Thoracic aorta (tissue), 2 donors: ENCODE data around the gene PEAK1. TPM values are rescaled to one million over a fixed set of nuclear protein-coding genes. Genes with fewer than 3 reads are reported as not detected.

Experiments used
- ATAC-seq: fragments of 150-250 bp; one replicate; pipeline ENCODE4 v1.8.0; 2017; ENCODE audit warnings: low read depth; ENCODE audit not compliant: insufficient number of reproducible peaks, low FRiP score
- DNase-seq: peaks from one replicate; pipeline ENCODE4 v3.0.0-alpha.2; 2020; ENCODE audit warnings: low spot score
- H3K27ac ChIP-seq, 2 donors: fragments of 200-600 bp; sonication (generic); 1 replicate in 1 of 2; 2 replicates in 1 of 2; pipeline ENCODE4 v1.5.1; 2016; ENCODE audit warnings: mild to moderate bottlenecking in 2 of 2, moderate library complexity in 2 of 2
- H3K27me3 ChIP-seq: fragments of 200-600 bp; sonication (generic); replicated peaks from 2 replicates; pipeline ENCODE4 v1.6.0; 2016; ENCODE audit warnings: mild to moderate bottlenecking; ENCODE audit not compliant: insufficient read depth
- H3K36me3 ChIP-seq: fragments of 200-600 bp; sonication (generic); one replicate; pipeline ENCODE4 v1.5.1; 2016
- H3K4me1 ChIP-seq, 2 donors: fragments of 200-600 bp; sonication (generic); 1 replicate in 1 of 2; 2 replicates in 1 of 2; pipeline versions ENCODE4 v1.5.1 to v1.6.0; 2016; ENCODE audit warnings: low read depth in 2 of 2, mild to moderate bottlenecking in 1 of 2; ENCODE audit not compliant: control insufficient read depth in 1 of 2
- H3K4me3 ChIP-seq: fragments of 200-600 bp; sonication (generic); 2 replicates; pipeline ENCODE4 v1.5.1; 2016; ENCODE audit warnings: mild to moderate bottlenecking
- H3K9me3 ChIP-seq: fragments of 200-600 bp; sonication (generic); 2 replicates; pipeline ENCODE4 v1.5.1; 2016
- total RNA-seq, 2 donors: library from RNA; depleted of rRNA; stranded (reverse); fragments of >200 nt; gene quantifications; one replicate each; pipeline versions ENCODE4 v1.1.0 to v1.2.3, GENCODE V29; 2016
- TF ChIP-seq, protein P1 (sequence below): fragments of 200-600 bp; sonication (generic); IDR thresholded peaks from one replicate; pipeline ENCODE4 v1.5.1; 2019; ENCODE audit warnings: antibody characterized with exemption

The PEAK1 gene
- total RNA-seq, 2 donors from 2014 or later = 94.2 to 95.9 TPM

DNA sequence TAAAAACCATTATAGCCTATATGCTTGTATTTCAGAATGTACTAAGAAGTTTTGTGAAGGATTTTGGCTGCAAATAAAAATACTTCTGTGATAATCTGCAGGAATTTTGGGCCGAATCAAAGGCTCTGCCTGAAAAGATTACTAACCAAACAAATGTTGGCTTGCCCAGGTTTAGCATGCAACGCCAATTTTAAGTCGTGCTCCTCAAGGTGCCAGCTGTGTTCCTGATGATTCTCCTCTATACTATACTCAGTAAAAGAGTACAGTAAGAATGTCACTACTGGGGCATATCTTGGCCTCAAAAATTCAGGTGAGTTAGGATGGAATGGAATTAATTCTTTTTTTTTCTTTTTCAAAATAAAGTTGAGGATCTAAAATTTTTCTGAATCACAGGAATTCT, 198.2 kb downstream of the PEAK1 start:
- H3K27ac ChIP-seq = no peak overlapping the region
- no peak overlapping the region for H3K4me3 ChIP-seq
- H3K9me3 ChIP-seq = no peaks in the 10 kb centered on the region
- no peaks in the 10 kb centered on the region for H3K36me3 ChIP-seq
- ATAC-seq (no peak), DNase-seq (no peak)
- TF ChIP-seq, protein P1, sequence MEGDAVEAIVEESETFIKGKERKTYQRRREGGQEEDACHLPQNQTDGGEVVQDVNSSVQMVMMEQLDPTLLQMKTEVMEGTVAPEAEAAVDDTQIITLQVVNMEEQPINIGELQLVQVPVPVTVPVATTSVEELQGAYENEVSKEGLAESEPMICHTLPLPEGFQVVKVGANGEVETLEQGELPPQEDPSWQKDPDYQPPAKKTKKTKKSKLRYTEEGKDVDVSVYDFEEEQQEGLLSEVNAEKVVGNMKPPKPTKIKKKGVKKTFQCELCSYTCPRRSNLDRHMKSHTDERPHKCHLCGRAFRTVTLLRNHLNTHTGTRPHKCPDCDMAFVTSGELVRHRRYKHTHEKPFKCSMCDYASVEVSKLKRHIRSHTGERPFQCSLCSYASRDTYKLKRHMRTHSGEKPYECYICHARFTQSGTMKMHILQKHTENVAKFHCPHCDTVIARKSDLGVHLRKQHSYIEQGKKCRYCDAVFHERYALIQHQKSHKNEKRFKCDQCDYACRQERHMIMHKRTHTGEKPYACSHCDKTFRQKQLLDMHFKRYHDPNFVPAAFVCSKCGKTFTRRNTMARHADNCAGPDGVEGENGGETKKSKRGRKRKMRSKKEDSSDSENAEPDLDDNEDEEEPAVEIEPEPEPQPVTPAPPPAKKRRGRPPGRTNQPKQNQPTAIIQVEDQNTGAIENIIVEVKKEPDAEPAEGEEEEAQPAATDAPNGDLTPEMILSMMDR = no peak
- no peaks in the 10 kb centered on the region for H3K27me3 ChIP-seq
- H3K4me1 ChIP-seq = peaks cover 4% of the 10 kb centered on the region in 2 donors

DNA sequence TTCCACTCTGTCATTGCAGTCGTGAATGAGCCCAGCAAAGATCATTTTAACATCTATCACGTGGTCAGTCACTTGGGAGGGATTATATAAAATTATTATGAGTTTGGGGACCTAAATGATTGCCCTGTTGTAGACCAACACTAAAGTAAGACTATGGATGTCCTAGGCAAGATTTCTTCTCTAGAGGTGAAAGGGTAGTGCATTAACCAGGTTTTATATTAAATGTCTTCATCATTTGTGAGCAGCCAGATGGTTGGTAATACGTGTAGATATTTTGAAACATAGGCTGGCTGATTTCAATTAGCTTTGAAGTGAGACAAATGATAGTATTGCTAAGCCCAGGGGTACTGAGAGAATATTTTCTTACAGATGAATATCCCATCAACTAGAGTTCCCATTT, 198.7 kb downstream of the PEAK1 start:
- TF ChIP-seq, protein P1 = no peak

DNA sequence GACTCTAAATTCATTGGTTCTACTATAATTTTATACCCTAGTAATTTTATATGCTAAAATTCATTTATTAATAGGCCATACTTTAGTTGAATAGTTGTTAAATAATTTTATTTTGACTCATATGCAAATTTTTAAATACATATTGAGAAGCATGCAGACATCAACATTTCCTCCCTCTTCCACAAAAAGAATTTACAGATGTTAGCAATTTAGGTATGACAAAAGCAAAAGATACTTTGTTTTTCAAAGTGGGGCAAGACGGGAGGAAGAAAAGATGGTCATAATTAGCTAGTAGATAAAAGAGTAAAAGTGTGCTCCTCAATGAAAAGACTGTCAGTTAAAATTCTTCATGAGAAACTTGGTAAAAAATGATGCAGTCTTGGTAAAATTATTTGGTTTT, 200.1 kb downstream of the PEAK1 start:
- Histone ChIP-seq H3K4me3 (no peak overlapping the region), H3K36me3 (no peaks in the 10 kb centered on the region)
- TF ChIP-seq, protein P1 = no peak

More for the DNA sequence above, 198.7 kb downstream of the PEAK1 start:
- Histone ChIP-seq H3K36me3 (no peaks in the 10 kb centered on the region), H3K9me3 (no peaks in the 10 kb centered on the region), H3K4me3 (no peak overlapping the region), H3K27ac (no peak overlapping the region), H3K27me3 (no peaks in the 10 kb centered on the region), H3K4me1 (peaks cover 4% of the 10 kb centered on the region in 2 donors)
- DNase-seq (no peak), ATAC-seq (no peak)

DNA sequence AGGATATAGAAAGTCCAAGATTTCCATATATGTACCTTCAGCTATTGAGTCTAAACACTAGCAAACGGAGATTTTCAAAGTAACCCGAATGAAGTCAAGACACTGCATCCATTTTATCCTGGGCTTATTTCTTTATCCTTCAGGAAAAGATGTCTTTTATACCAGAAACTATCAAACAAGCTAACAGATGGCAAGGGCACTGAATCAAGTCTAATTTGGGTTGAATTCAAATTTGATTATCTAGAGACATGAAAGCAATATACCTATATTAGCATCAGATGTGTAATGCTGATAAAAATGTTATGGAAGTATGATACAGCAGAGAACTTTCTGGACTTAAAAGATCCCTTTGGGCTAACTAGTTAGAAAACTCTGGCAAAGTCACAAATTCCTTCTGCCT, 210.7 kb downstream of the PEAK1 start:
- Histone ChIP-seq H3K4me3 (no peak overlapping the region), H3K27me3 (no peaks in the 10 kb centered on the region), H3K4me1 (no peaks in the 10 kb centered on the region), H3K27ac (no peak overlapping the region), H3K36me3 (no peaks in the 10 kb centered on the region), H3K9me3 (no peaks in the 10 kb centered on the region)
- ATAC-seq = no peak
- TF ChIP-seq, protein P1 = no peak
- DNase-seq = no peak

More for the DNA sequence above, 200.1 kb downstream of the PEAK1 start:
- H3K27me3 ChIP-seq = no peaks in the 10 kb centered on the region
- no peak overlapping the region for H3K27ac ChIP-seq
- no peak for ATAC-seq
- DNase-seq = no peak
- H3K9me3 ChIP-seq = no peaks in the 10 kb centered on the region
- peaks cover 4% of the 10 kb centered on the region in 2 donors for H3K4me1 ChIP-seq

DNA sequence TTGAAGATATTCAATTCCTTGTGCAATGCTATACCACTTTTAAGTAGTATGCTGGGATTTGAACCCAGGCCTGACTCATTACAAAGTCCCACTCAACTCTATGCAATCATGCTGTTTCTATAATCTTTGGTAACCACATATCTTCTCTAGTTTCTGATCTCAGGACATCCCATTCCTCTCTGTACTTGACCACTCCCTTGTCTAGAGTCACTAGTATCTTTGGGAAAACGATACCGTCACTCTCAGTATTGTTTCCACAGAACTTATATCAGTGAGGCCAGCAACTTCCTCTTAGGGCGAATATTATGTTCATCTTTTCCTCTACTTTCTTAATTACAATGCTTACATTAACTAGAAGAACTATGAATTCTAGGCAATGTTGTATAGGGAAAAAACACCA, 211.7 kb downstream of the PEAK1 start:
- Histone ChIP-seq H3K27ac (no peak overlapping the region), H3K9me3 (no peaks in the 10 kb centered on the region), H3K4me3 (no peak overlapping the region), H3K36me3 (no peaks in the 10 kb centered on the region), H3K4me1 (no peaks in the 10 kb centered on the region), H3K27me3 (no peaks in the 10 kb centered on the region)
- DNase-seq (no peak), ATAC-seq (no peak)
- TF ChIP-seq, protein P1 = no peak
